Endodermal cell (in vitro differentiated cells): ENCODE results near the gene CBY2. TPM values are rescaled to one million over a fixed set of nuclear protein-coding genes. Genes with fewer than 3 reads are reported as not detected.
A peak's percentile ranks its signal among the peaks of the same experiment; 100 is the strongest.

Experiments
- DNase-seq: peaks from one replicate; pipeline ENCODE4 v3.0.0-alpha.2; 2017
- H3K27ac ChIP-seq: 2 replicates; pipeline ENCODE4 v1.5.1; 2013; ENCODE audit warnings: mild to moderate bottlenecking, low read depth, low read length, moderate library complexity
- H3K27me3 ChIP-seq: 2 replicates; pipeline ENCODE4 v1.6.1; 2013; ENCODE audit warnings: mild to moderate bottlenecking, low read length, moderate library complexity; ENCODE audit not compliant: insufficient read depth, control insufficient read depth, poor library complexity, severe bottlenecking
- H3K36me3 ChIP-seq: 2 replicates; pipeline ENCODE4 v1.7.0; 2013; ENCODE audit warnings: mild to moderate bottlenecking, low read length, moderate library complexity; ENCODE audit not compliant: control insufficient read depth, insufficient read depth
- H3K4me1 ChIP-seq: one replicate; pipeline ENCODE4 v1.7.0; 2013; ENCODE audit warnings: low read length; ENCODE audit not compliant: control insufficient read depth, insufficient read depth
- H3K4me3 ChIP-seq: 2 replicates; pipeline ENCODE4 v1.5.1; 2013; ENCODE audit warnings: mild to moderate bottlenecking, low read length, moderate library complexity
- H3K9ac ChIP-seq: 2 replicates; pipeline ENCODE4 v1.6.1; 2013; ENCODE audit warnings: mild to moderate bottlenecking, low read length, moderate library complexity; ENCODE audit not compliant: poor library complexity, severe bottlenecking; ENCODE audit errors: extremely low read depth
- H3K9me3 ChIP-seq: 2 replicates; pipeline ENCODE4 v1.6.1; 2013; ENCODE audit warnings: mild to moderate bottlenecking, low read length, moderate library complexity; ENCODE audit not compliant: control insufficient read depth
- H3K27ac Mint-ChIP-seq: 2 replicates; pipeline ENCODE4 v1.8.0; 2020; ENCODE audit warnings: mixed read lengths
- H3K27me3 Mint-ChIP-seq: 2 replicates; pipeline ENCODE4 v1.8.0; 2021; ENCODE audit warnings: mild to moderate bottlenecking, mixed read lengths; ENCODE audit not compliant: insufficient read depth
- H3K36me3 Mint-ChIP-seq: 2 replicates; pipeline ENCODE4 v1.8.0; 2020; ENCODE audit warnings: low read depth, mixed read lengths
- H3K4me1 Mint-ChIP-seq: 2 replicates; pipeline ENCODE4 v1.8.0; 2020; ENCODE audit warnings: mixed read lengths
- H3K4me3 Mint-ChIP-seq: 2 replicates; pipeline ENCODE4 v1.8.0; 2020; ENCODE audit warnings: mild to moderate bottlenecking, moderate library complexity, mixed read lengths
- H3K9me3 Mint-ChIP-seq: 2 replicates; pipeline ENCODE4 v1.8.0; 2020; ENCODE audit warnings: mild to moderate bottlenecking, mixed read lengths
- WGBS, 2 experiments: methylation state at CpG; one replicate each; pipeline versions ENCODE4 v1.1.5 to v1.1.7; 2013; ENCODE audit warnings: missing lambda C conversion rate in 2 of 2, mixed read lengths in 1 of 2; ENCODE audit not compliant: insufficient coverage in 1 of 2, insufficient read length in 1 of 2; 5-methylcytosine and 5-hydroxymethylcytosine counted together
- total RNA-seq, 2 donors: library from RNA; stranded (reverse); fragmentation: NEBNext Ultra II Directional in 1 of 2; extraction: Animal tissue kit (Norgen Biotek cat#: 25700) in 1 of 2; gene quantifications; 2 replicates in 1 of 2; 3 replicates in 1 of 2; pipeline ENCODE4 v1.2.1, GENCODE V29; 2021
- TF ChIP-seq, protein P1 (sequence below): fragments of 200-600 bp; sonication (generic); conservative IDR thresholded peaks from 2 replicates; pipeline ENCODE4 v1.5.0; 2021; ENCODE audit warnings: antibody characterized with exemption, mild to moderate bottlenecking

Gene CBY2
- total RNA-seq, 2 donors from 2014 or later: not detected

DNA sequence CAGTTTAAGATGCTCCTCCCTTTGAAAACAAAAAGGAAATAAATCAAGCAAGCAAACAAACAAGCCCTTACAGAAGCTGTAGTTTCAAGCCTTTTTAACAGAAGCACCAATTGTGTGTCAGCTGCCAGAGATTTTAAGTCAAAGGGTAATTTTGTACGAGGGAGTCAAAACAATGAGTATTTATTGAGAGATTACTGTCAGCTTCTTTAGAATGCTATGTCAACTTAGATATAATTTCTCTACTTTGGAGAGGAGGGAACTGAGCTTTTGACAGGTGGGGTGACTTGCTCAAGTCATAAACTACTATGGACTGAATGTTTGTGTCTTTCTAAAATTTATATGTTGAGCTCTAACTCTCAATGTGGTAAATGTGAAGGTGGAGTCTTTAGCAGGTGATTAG is 10.5 kb upstream of the CBY2 start:
- peak overlapping the region; percentile 41 for H3K4me3 ChIP-seq
- peaks cover 19% of the 10 kb centered on the region for H3K9me3 Mint-ChIP-seq
- H3K4me3 Mint-ChIP-seq: no peak overlapping the region
- no peak overlapping the region for H3K27ac ChIP-seq
- H3K36me3 Mint-ChIP-seq: peaks cover 7% of the 10 kb centered on the region
- no peak overlapping the region for H3K9ac ChIP-seq
- no peak for DNase-seq
- peaks cover 23% of the 10 kb centered on the region for H3K4me1 Mint-ChIP-seq
- H3K9me3 ChIP-seq: peaks cover 17% of the 10 kb centered on the region
- TF ChIP-seq, protein P1, sequence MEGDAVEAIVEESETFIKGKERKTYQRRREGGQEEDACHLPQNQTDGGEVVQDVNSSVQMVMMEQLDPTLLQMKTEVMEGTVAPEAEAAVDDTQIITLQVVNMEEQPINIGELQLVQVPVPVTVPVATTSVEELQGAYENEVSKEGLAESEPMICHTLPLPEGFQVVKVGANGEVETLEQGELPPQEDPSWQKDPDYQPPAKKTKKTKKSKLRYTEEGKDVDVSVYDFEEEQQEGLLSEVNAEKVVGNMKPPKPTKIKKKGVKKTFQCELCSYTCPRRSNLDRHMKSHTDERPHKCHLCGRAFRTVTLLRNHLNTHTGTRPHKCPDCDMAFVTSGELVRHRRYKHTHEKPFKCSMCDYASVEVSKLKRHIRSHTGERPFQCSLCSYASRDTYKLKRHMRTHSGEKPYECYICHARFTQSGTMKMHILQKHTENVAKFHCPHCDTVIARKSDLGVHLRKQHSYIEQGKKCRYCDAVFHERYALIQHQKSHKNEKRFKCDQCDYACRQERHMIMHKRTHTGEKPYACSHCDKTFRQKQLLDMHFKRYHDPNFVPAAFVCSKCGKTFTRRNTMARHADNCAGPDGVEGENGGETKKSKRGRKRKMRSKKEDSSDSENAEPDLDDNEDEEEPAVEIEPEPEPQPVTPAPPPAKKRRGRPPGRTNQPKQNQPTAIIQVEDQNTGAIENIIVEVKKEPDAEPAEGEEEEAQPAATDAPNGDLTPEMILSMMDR: no peak
- no peaks in the 10 kb centered on the region for H3K36me3 ChIP-seq
- H3K4me1 ChIP-seq: peaks cover 13% of the 10 kb centered on the region
- WGBS, 2 experiments: 86 to 100% methylated on average over 1 of the region's 1 CpG
- H3K27me3 Mint-ChIP-seq: no peaks in the 10 kb centered on the region
- no peaks in the 10 kb centered on the region for H3K27me3 ChIP-seq
- peak overlapping the region; percentile 9 for H3K27ac Mint-ChIP-seq

DNA sequence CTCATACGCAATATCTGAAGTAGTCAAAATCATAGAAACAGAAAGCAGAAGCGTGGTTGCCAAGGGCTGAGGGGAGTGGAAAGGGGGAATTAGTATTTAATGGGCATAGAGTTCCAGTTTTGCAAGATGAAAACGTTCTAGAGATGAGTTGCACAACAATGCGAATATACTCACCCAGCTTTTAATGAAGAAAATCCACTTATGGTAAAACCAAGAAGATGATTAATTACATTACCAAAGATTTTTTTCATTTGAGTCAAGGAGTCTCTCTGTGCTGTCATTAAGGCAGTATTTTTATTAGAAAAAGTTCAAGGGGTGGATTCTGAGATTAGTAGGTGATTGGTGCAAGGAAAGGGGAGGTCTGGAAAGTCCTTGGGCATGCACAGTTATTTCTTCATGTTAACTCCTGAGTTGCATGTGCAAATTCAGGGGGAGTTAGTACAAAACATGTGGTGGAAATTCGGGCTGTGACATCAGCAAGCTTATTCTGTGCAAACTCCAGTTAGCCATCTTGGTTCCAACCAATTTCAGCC is 6.9 kb upstream of the CBY2 start:
- Mint-ChIP-seq H3K36me3 (peaks cover 7% of the 10 kb centered on the region), H3K9me3 (peaks cover 19% of the 10 kb centered on the region), H3K27ac (no peak overlapping the region), H3K27me3 (no peaks in the 10 kb centered on the region), H3K4me3 (no peak overlapping the region), H3K4me1 (peaks cover 22% of the 10 kb centered on the region)
- no peak overlapping the region for H3K9ac ChIP-seq
- H3K9me3 ChIP-seq: peaks cover 17% of the 10 kb centered on the region
- H3K27ac ChIP-seq: no peak overlapping the region
- DNase-seq: no peak
- H3K36me3 ChIP-seq: no peaks in the 10 kb centered on the region
- peaks cover 8% of the 10 kb centered on the region for H3K4me1 ChIP-seq
- H3K27me3 ChIP-seq: no peaks in the 10 kb centered on the region
- TF ChIP-seq, protein P1: no peak
- H3K4me3 ChIP-seq: no peak overlapping the region
- 88 to 96% methylated on average over 5 of the region's 5 CpGs for WGBS, 2 experiments

DNA sequence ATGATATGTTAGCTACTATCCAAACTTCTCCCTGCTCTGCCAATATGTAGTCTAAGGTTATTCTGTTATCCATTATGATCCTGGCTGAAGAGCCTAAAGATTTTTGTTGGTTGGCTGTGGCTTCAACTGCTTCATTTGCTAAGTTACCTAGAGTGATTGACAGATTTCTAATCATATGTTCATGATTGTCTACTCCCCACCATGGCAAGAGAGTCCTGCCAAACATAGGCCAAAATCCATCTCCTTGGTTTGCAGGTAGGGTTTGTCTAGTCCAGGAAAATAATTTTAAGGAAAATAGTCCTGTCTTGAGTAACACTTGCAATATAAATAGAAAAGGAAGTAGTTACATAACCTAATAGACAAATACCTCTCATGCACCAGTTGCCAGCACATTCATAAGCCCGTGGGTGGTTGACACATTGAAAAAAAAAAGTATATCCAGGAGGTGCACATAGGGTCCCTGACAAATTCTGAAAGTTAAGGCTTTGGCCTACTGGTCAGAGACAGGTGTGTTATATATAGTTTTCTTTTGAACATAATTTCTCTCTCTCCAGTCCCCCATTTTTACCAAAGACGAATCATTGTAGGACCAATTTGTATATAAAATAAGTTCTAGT is 5.4 kb upstream of the CBY2 start:
- H3K4me1 Mint-ChIP-seq: peaks cover 7% of the 10 kb centered on the region
- no peak for DNase-seq
- Histone ChIP-seq H3K9ac (no peak overlapping the region), H3K4me3 (no peak overlapping the region), H3K27ac (no peak overlapping the region), H3K36me3 (no peaks in the 10 kb centered on the region), H3K4me1 (peaks cover 3% of the 10 kb centered on the region), H3K9me3 (peaks cover 10% of the 10 kb centered on the region), H3K27me3 (no peaks in the 10 kb centered on the region)
- TF ChIP-seq, protein P1: no peak
- no peaks in the 10 kb centered on the region for H3K27me3 Mint-ChIP-seq
- no peak overlapping the region for H3K27ac Mint-ChIP-seq
- 86% methylated on average over 1 of the region's 2 CpGs; no CpG with 5 or more reads in 1 of the 2 experiments for WGBS, 2 experiments
- H3K9me3 Mint-ChIP-seq: peaks cover 14% of the 10 kb centered on the region
- H3K4me3 Mint-ChIP-seq: no peak overlapping the region
- H3K36me3 Mint-ChIP-seq: peaks cover 7% of the 10 kb centered on the region
